GM10248 (cell line): ENCODE results near the gene KANK3.
"Not testable (repeated sequence)": the region's sequence is repeated elsewhere in the genome, so short reads cannot be mapped to it uniquely, and the experiment has no call there.

ENCODE experiments used
- CTCF ChIA-PET: fragments of 300-600 bp; sonication (Branson Sonifier 250); formaldehyde crosslinking; extraction: SDS; loops from one replicate; lab custom pipeline; 2021; ENCODE audit warnings: antibody characterized with exemption; lab: Yijun Ruan, JAX
- POLR2A ChIA-PET: fragments of 350-650 bp; sonication (Branson Sonifier 250); formaldehyde crosslinking; extraction: SDS; loops from one replicate; lab custom pipeline; 2020; ENCODE audit warnings: antibody characterized with exemption; lab: Yijun Ruan, JAX
- DNase-seq: peaks from one replicate; pipeline ENCODE4 v3.0.0; 2012; ENCODE audit errors: extremely low spot score
- TF ChIP-seq, protein P1 (sequence below): IDR thresholded peaks from 2 replicates; pipeline ENCODE4 v1.5.1; 2012; ENCODE audit warnings: mild to moderate bottlenecking, low read depth; ENCODE audit errors: extremely low read depth, missing control alignments, control extremely low read depth

Gene KANK3

DNA sequence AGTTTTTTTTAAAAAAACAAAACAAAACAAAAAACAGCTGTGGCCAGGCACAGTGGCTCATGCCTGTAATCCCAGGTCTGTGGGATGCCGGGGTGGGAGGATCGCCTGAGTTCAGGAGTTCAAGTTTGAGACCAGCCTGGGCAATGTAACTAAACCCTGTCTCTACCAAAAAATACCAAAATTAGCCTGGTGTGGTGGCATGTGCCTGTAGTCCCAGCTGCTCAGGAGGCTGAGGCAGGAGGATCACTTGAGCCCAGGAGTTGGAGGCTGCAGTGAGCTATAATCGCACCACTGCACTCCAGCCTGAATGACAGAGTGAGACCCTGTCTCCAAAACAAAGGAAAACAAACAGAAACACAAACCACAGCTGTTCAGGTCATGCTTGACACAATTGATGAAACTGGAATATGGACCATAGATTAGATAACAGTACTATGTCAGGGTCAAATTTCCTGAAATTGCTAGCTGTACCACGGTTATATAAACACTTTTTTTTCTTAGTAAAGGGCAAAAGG, 14.0 kb upstream of the KANK3 start:
- DNase-seq: no peak

GRCh38 chr19:8355631-8356402, 12.8 kb upstream of the KANK3 start:
- ChIA-PET POLR2A (no interaction called here), CTCF (interaction anchor here (1.0 to 4.8 kb wide), 12 partner anchors 7 to 224 kb away, joined by 3 to 72 read pairs (median 18); partner anchors contain the start of genes ANGPTL4, KANK3, MARCHF2 and MYO1F)
- TF ChIP-seq, protein P1, sequence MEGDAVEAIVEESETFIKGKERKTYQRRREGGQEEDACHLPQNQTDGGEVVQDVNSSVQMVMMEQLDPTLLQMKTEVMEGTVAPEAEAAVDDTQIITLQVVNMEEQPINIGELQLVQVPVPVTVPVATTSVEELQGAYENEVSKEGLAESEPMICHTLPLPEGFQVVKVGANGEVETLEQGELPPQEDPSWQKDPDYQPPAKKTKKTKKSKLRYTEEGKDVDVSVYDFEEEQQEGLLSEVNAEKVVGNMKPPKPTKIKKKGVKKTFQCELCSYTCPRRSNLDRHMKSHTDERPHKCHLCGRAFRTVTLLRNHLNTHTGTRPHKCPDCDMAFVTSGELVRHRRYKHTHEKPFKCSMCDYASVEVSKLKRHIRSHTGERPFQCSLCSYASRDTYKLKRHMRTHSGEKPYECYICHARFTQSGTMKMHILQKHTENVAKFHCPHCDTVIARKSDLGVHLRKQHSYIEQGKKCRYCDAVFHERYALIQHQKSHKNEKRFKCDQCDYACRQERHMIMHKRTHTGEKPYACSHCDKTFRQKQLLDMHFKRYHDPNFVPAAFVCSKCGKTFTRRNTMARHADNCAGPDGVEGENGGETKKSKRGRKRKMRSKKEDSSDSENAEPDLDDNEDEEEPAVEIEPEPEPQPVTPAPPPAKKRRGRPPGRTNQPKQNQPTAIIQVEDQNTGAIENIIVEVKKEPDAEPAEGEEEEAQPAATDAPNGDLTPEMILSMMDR: no peak
- no peak for DNase-seq

More for the DNA sequence above, 14.0 kb upstream of the KANK3 start:
- ChIA-PET POLR2A (interaction anchor here (0.6 kb wide), 1 partner anchor 31 kb away, joined by 4 read pairs; no protein-coding TSS in a partner anchor), CTCF (interaction anchor here (1.1 to 1.7 kb wide), 3 partner anchors 9 to 222 kb away, joined by 3 to 7 read pairs (median 4); no protein-coding TSS in a partner anchor)
- TF ChIP-seq, protein P1: no peak

DNA sequence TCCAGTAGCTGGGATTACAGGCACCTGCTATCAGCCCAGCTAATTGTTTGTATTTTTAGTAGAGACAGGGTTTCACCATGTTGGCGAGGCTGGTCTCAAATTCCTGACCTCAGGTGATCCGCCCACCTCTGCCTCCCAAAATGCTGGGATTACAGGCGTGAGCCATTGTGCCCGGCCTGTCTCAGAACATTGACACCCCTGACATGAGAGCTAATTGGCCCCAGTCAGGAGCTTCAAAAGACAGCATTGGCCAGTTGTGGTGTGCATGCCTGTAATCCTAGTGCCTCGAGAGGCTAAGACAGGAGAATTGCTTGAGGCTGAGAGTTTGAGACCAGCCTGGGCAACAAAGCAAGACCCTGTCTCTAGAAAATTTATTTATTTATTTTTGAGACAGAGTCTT, 9.8 kb upstream of the KANK3 start:
- POLR2A ChIA-PET: interaction anchor here (0.6 kb wide), 2 partner anchors 157 to 228 kb away, joined by 3 to 4 read pairs; no protein-coding TSS in a partner anchor
- CTCF ChIA-PET: interaction anchor here (0.6 to 4.8 kb wide), 25 partner anchors 10 to 232 kb away, joined by 3 to 72 read pairs (median 9); partner anchors contain the start of genes ANGPTL4, HNRNPM, KANK3 and MARCHF2
- not testable (repeated sequence) for DNase-seq

GRCh38 chr19:8352134-8352827, 9.2 kb upstream of the KANK3 start:
- TF ChIP-seq, protein P1: no peak
- ChIA-PET CTCF (interaction anchor here (0.6 to 4.8 kb wide), 12 partner anchors 9 to 232 kb away, joined by 3 to 72 read pairs (median 22); partner anchors contain the start of genes ANGPTL4, KANK3, MARCHF2 and MYO1F), POLR2A (interaction anchor here (0.6 kb wide), 2 partner anchors 157 to 229 kb away, joined by 3 to 4 read pairs; no protein-coding TSS in a partner anchor)
- DNase-seq: no peak

GRCh38 chr19:8349629-8350372, 6.7 kb upstream of the KANK3 start:
- DNase-seq, POLR2A ChIA-PET, CTCF ChIA-PET: not testable (repeated sequence)

DNA sequence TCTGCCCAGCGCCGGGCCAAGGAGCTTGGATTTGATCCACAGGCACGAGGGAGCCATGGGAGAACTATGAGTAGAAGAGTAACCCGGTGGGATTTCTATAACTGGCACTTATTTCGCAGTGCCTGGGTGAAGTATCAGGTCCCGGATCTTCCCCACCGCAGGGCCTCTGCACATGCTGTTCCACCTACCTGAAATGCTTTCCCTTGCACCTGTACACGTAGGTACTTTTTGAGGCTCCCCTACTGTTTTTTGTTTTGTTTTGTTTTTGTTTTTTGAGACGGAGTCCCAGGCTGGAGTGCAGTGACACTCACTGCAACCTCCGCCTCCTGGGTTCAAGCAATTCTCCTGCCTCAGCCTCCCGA, 402 bp upstream of the KANK3 start:
- CTCF ChIA-PET: interaction anchor here (1.1 to 6.4 kb wide), 4 partner anchors 11 to 240 kb away, joined by 3 to 63 read pairs (median 4); no protein-coding TSS in a partner anchor
- no peak for DNase-seq
- TF ChIP-seq, protein P1: no peak
- POLR2A ChIA-PET: no interaction called here

DNA sequence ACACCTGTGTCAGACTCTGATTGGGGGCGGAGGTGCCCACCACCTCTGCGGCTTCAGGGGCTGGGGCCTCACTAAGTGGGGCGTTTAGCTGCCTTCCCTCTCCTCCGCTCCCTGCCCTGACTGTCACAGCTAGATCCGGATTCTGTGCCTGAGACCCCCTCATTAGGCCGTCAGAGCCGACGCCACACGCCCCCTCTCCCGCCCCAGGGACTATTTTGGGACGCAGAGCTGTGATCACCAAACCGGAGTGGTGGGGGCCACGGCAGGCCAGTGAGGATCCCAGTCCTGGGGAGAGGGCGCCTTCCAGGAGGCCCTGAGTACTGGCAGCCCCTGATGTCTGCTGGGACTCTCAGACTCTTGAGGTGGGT, 762 bp downstream of the KANK3 start:
- ChIA-PET POLR2A (no interaction called here), CTCF (interaction anchor here (1.4 to 6.4 kb wide), 4 partner anchors 12 to 237 kb away, joined by 3 to 63 read pairs (median 4); no protein-coding TSS in a partner anchor)
- TF ChIP-seq, protein P1: no peak
- DNase-seq: no peak

DNA sequence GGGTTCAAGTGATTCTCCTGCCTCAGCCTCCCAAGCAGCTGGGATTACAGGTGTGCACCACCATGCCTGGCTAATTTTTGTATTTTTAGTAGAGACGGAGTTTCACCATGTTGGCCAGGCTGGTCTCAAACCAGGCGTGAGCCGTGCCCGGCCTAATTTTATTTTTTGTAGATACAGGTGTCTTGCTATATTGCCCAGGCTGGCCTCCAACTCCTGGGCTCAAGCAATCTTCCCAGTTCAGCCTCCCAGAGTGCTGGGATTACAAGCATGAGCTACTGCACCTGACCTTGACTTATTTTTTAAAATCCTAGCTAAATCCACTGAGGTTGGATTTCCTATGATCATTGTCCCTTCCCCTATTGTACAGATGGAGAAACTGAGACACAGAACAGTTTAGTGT, 1.6 kb downstream of the KANK3 start:
- DNase-seq: not testable (repeated sequence)
- POLR2A ChIA-PET: interaction anchor here (0.6 to 1.3 kb wide), 3 partner anchors 18 to 68 kb away, joined by 3 to 5 read pairs (median 5); no protein-coding TSS in a partner anchor
- CTCF ChIA-PET: interaction anchor here (1.4 to 6.4 kb wide), 3 partner anchors 13 to 237 kb away, joined by 3 to 63 read pairs (median 3); no protein-coding TSS in a partner anchor
